GM19324 (cell line): ENCODE results near the gene SYT1.

Source experiments
- ATAC-seq: cut with Tn5 transposase; IDR thresholded peaks from one replicate; pipeline ENCODE4 v1.9.1; 2021; ENCODE audit warnings: mild to moderate bottlenecking, moderate library complexity; ENCODE audit not compliant: unreplicated experiment, low FRiP score

Gene SYT1

GRCh38 chr12:79482921-79483320 lies 618.3 kb downstream of the SYT1 start:
- ATAC-seq = no peak

- ATAC-seq = no peak
Measured at GRCh38 chr12:79486154-79486553, 621.6 kb downstream of the SYT1 start.

- no peak for ATAC-seq
Measured at GRCh38 chr12:79487386-79488110, 623.0 kb downstream of the SYT1 start.
